HG02610 (cell line): Measurements from ENCODE around the gene XRRA1.
"Not testable (repeated sequence)": the region's sequence is repeated elsewhere in the genome, so short reads cannot be mapped to it uniquely, and the experiment has no call there.

Source experiments
- ATAC-seq: cut with Tn5 transposase; IDR thresholded peaks from one replicate; pipeline ENCODE4 v1.9.1; 2021; ENCODE audit warnings: mild to moderate bottlenecking, moderate library complexity; ENCODE audit not compliant: unreplicated experiment

The XRRA1 gene, protein sequence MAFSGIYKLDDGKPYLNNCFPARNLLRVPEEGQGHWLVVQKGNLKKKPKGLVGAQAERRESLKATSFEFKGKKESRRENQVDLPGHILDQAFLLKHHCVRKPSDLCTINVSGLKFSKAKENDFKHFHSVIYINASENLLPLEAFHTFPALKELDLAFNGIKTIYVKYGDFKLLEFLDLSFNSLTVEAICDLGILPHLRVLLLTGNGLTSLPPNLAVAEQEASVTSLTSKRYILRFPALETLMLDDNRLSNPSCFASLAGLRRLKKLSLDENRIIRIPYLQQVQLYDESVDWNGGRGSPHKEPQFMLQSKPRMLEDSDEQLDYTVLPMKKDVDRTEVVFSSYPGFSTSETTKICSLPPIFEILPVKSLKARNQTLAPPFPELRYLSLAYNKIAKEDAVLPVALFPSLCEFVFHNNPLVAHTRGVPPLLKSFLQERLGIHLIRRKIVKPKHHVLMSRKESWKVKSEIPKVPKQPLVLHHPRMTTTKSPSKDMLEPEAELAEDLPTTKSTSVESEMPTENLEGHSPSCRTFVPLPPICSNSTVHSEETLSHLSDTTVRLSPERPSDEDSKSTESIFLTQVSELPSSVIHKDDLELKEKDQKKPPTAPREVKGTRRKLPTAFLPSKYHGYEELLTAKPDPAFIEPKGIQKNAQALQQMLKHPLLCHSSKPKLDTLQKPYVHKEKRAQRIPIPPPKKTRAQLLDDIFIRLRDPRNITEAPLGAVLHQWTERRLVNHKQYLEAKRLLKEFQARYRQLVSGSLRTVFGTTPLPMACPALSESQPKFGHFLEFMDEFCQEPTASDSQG

DNA sequence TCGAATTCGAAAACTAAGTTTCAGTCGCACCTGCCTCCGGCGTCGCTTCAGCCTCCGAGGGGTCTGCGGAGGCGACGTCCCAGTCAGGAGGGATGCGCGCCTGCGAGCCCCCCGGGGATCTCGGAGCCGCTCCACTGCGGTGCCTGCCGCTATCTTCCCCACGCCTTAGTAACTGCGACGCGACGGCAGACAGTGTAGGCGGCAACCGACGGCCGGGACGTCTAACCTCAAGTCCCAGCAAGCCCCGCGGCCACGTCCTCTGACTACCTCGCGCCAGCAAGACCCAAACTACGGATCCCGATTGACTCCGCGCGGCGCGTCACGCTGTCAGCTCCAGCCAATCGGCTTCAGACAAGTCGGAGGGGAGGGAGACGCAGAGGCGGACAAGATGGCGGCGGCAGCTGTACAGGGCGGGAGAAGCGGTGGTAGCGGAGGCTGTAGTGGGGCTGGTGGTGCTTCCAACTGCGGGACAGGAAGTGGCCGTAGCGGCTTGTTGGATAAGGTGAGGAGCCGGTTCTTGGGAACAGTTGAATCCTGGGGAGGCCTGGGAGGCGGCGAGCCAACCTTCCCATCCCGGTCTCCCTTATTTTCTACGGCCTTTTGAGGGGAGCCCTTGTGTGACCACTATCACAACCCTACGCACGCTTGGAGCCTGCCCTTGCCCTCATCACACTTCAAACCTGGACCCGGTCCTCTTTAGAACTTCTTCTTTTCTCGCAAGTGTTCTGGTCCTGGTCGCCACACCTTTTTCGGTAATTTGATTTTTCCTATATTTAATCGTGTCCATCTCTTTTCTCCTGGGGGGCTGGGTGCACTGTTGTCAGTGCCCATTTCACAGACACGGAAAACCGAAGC lies at the start of gene XRRA1, which contains the start of gene SPCS2:
Gene XRRA1, minus strand, starts transcription at position 194 of the 855 bp plus-strand sequence. CDS start 8,213 bp downstream, outside the sequence.
Gene SPCS2, plus strand, starts transcription at position 369 of the 855 bp plus-strand sequence. Its CDS starts 20 bp downstream, at position 389.
- ATAC-seq: peak; percentile 92

DNA sequence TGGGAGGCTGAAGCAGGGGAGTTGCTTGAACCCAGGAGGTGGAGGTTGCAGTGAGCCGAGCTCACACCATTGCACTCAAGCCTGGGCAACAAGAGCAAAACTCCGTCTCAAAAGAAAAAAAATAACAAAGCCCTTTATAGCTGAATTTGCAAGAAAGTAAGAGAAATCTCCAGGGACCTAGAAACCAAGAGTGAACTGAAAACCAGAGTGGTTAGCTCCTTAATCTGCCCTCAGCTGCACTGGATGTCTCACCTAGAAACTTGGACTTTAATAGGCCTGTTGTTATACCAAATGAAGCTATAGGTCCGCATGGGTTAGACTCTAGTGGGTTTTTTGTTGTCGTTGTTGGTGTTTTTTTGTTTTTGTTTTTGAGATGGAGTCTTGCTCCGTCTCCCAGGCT lies 44.0 kb upstream of the XRRA1 start:
- ATAC-seq: no peak

DNA sequence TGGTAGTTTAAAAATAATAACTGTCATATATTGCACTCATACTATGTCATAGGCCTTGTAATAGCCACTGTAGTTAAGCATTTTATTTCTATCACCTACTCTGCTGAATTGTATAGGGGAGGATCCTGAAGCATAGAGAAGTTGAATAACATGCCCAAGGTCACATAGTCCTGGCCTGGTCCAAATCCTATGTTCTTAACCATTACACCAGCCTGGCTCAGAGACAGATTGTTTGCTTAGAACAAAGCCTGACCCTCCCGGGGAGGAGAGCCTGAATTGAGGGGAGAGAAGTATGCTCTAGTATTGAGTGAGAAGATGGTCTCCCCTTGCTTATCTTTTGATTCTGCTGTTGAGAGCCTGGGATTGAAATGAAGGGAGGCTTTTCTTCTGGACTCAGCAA lies 42.0 kb upstream of the XRRA1 start:
- no peak for ATAC-seq

DNA sequence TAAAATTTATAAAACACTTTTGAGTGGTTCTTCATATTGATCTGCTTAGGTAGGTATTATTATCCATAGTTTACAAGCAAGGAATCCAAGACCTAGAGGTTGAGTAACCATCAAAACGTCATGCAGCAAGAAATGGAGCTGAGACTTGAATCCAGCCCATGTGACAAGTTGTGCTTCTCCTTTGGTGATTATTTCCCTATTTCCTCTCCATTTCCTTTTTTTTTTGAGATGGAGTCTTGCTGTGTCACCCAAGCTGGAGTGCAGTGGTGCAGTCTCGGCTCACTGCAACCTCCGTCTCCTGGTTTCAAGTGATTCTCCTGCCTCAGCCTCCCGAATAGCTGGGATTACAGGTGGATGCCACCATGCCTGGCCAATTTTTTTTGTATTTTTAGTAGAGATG lies 41.3 kb upstream of the XRRA1 start:
- not testable (repeated sequence) for ATAC-seq

DNA sequence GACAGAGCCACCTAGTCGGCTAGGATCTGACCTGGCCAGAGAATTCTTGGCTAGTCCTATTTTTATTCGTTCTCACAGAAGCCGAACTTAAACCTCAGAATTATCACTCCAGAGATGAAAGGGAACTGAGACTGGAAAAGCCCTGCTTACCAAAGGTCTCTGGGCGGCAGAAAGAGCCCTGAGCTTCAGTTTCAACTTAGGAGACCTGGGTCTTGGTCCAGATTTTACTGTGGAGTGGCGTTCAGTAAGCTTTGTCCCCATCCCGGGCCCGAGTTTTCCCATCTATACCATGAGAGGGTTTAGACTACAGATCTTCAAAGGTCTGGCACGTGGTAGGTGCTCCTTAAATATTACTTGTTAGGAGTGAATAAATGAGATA lies 40.4 kb upstream of the XRRA1 start:
- ATAC-seq: peak; percentile 8

DNA sequence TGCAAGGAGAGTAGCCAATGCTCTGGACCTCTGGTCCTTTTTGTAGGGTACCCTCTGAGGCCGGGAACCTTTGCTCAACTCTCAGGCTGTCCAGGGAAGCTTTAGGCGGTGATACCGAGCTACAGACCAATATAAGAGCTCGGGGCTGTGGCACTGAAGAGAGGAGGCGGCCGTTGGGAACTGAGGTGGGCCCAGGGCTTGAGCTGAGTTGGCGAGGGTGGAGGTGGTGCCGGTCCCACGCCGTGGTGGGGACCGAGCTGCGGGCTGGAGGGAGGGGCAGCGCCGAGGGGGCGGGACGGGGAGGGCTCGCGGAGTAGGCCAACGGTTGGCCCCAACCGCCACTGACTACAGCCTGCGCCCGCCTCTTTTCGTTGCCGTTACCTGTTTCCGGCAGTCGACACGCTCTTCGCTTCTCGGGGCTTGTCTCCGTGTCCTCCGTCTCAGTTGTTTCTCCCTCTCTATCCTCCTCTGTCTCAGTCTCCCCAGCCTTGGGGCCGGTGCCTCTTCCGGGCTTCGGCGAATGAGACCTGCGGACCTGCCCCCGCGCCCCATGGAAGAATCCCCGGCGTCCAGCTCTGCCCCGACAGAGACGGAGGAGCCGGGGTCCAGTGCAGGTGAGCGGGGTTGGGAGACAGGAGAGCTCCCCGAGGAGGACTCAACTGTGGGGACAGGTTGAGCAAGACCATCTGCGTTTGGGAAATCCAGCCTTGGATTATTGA lies 39.8 kb upstream of the XRRA1 start, which contains the start of gene NEU3:
Gene NEU3, plus strand, starts transcription at position 393 of the 719 bp plus-strand sequence. Its CDS starts 128 bp downstream, at position 521.
- ATAC-seq: peak; percentile 92

DNA sequence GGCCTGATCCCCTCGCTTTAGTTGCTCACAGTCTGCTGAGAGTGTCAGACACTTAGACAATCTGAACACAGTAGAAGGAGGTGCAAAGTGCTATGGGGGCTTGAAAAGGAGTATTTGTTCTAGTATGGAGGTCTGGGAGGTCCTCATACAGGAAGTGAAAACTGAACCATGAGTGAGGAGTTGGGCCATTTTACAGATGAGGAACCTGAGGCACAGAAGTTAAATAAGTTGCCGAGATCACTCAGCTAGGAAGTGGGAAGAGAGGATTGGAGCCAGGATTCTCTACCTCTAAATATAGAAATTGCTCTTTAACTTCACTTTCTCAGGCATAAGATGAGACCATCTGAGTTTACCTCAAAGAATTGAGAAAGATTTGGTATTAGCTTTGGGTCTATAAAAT lies 35.8 kb upstream of the XRRA1 start:
- no peak for ATAC-seq

DNA sequence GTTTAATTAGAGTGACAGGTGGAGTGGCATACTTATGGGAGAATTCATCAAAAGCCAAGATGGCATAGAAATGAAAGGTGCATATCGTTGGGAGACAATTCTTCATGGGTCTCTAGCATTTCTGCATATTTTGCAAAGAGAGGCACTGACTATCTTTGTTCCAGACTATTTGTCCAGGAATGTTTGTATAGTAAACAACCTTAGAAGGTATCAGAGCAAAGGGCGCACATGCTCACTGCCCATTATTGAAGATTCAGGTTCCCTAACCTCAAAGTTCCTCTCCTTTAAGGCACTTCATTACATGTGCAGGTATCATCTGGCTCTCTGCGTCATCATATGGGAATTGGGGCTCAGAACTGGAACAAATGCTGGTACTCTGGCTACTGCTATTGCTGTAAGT lies 35.2 kb upstream of the XRRA1 start:
- ATAC-seq: no peak

DNA sequence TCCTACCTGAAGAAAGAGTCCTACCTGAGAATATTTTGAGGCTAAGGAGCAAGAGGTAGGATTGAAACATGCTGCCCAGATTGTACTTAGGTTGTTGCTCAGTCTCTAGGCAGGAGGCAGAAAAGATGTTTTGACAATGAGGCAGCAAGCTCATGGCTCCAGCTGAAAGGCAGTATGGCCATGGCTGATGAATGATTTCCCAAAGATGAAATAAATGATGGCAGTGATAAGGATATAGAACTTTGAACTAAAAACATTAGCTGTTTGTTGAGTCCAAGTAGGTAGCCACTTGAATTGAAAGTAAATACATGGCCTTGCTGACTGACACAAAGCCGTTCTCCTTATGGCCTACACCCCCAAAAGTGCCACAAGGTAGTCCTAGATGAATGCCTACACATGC lies 33.0 kb upstream of the XRRA1 start:
- ATAC-seq: no peak

DNA sequence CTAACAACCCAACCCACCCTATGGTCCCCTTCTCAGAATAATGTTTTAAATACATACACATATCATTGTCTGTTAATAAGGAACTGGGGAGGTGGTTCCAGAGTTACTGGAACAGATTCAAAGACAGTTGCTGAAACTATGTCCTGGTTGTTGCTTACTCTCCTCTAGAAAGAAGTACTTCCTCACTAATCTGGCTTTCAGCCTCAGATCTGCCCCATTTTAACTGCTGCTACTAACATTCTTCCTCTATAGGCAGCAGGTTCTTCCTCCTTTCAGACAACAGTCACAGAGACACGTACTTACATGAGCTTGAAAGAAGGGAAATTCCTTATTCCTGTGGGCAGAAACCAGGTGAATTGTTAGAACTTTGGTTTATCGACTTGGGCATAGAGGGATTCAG lies 31.7 kb upstream of the XRRA1 start:
- ATAC-seq: no peak

DNA sequence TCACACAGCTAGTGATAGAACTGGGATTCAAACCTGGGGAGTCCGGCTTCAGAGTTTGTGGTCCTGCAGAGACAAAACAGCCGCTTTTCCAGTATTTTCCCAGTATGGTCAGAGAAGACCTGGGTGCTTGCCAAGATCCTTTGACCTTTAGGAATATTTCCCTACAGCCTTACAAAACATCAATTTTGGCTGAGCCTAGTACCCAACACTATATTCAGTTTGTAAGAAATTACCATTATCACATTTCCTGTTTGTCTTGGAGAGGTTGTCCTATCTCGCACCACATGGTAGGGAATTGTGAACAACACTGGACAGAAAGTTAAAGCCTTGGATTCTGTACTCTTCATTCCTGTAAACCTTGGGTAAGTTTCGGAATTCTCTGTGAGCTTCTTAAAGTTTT lies 29.1 kb upstream of the XRRA1 start:
- no peak for ATAC-seq

DNA sequence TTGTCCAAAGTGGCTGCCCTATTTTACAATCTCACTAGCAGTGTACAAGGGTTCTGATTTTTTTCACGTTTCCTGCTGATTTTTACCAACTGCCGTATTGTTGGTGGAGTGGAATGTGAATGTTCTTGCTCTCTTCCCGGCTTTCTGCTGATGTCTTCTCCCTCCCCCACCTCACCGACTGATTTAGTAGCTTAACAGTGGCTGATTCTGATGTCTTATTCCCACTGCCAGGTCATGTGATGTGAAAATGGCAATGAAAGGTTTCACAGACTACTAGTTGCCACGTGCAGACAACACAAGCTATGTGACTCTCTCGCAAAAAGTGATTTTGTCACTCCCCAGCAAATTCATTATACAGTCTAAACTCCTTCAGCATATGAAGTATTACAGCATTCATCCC lies 22.5 kb upstream of the XRRA1 start:
- ATAC-seq: no peak

DNA sequence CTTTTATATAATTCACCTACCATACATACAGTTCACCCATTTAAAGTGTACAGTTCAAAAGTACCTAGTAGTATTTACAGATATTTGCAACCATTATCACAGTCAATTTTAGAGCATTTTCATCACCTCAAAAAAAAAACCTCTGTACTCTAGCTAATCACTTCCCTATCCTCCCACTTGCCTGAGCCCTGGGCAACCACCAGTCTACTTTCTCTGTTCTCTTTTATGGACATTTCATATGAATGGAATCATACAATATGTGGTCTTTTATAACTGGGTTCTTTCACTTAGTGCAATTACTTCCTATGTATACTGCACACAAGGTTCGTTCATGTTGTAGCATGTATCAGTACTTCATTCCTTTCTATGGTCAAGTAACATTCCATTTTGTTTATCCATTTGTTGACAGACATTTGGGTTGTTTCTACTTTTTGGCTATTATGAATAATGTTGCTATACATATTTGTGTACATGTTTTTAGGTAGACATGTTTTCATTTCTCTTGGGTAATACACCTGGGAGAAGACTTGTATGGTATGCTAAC lies 22.0 kb upstream of the XRRA1 start:
- ATAC-seq: no peak

DNA sequence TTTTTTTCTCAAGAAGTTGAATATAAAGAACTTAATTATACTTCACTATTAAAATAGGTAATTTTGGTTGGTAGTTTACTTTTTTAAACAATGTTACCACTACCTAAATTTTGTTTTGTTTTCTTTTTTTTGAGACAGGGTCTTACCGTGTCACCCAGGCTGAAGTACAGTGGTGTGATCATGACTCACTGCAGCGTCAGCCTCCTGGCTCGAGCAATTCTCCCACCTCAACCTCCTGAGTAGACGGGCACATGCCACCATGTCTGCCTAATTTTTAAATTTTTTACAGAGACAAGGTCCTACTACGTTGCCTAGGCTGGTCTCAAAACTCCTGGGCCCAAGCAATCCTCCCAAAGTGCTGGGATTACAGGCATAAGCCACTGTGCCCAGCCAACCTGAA lies 17.8 kb upstream of the XRRA1 start:
- ATAC-seq: no peak

DNA sequence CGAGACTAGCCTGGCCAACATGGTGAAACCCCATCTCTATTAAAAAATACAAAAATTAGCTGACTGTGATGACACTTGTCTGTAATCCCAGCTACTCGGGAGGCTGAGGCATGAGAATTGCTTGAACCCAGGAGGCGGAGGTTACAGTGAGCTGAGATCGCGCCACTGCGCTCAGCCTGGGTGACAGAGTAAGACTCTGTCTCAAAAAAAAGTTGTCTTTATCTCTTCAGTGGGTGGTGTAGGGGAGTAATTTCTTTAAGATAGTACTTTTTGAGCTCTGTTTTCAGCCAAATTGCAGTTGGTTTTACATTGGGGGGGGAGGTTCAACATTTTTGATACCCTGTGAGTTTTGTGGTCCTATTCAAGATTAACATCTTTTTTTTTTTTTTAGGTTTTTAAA lies 11.2 kb upstream of the XRRA1 start:
- ATAC-seq: not testable (repeated sequence)

DNA sequence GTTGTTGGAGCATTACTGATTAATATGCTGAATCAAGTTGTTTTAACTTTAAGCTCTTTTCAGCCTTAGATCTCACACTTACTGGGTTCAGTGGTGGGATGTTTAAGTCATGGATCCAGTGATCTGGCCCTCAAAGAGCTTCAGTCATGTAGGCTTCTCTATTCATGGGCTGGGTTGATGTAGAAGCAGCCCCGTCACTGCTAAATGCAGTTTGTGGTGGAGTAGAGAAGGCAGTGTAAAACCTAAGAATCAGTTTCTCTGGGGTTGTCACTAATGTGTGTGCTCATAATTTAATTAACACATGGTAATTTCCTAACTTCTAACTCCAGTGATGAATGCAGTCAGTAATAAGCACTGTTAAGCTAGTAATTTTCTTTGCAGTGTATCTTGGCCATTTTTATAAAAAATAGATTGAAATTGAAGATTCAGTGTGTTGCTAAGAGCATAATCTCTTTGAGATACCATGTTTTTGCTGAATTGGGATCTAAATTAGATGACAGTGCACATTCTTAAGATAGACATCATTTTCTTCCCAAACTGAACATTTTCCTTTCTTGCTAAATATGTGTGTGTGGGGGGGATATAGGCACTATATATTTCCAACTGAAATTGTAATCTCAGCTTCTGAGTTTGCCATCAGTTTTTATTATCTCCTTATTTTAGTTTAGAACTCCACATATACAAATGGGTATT lies 9.2 kb upstream of the XRRA1 start:
- ATAC-seq: no peak

DNA sequence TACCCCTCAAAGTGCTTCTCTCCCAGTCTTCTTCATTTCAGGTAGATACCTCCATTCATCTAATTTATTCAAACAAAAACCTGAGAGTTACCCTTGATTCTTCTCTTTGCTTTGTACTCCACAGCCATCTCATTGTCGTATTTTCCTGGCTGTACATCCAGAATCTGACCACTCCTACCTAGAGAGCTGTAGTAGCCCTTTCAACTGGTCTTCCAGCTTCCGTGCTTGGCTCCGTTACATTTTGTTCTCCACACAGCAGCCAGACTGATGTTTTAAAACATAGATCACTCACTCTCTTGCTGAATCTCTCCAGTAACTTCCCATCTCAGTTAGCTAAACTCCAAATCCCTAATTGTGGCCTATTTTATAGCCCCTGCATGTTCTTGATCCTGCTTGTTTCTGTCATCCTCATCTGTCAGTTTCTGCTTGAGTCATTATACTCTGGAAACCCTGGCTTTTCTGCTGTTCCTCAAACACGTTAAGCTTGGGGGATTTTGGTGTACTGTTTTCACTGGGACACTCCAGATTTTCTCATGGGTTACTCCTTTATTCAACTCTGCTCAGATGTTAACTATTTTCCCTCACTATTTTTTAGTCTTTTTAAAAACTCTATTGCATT lies 7.6 kb upstream of the XRRA1 start:
- no peak for ATAC-seq

DNA sequence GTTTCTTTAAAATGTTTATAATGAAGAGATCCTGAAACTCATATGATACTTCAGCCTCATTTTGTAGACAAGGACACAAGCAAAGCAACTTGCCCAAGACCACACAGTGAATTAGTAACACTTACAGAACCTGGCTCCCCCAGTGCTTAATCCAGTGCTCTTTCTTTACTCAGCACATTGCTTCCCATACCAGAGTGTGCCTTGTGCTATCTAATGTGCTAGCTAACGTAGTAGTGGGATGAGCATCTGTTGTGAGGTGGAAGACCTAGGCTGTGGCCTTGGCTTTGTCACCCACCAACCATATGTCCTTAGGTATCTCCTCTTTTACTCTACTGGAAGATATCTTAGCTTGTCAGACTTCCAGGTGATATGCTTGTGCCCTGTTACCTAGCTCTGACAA lies 5.3 kb upstream of the XRRA1 start:
- no peak for ATAC-seq

DNA sequence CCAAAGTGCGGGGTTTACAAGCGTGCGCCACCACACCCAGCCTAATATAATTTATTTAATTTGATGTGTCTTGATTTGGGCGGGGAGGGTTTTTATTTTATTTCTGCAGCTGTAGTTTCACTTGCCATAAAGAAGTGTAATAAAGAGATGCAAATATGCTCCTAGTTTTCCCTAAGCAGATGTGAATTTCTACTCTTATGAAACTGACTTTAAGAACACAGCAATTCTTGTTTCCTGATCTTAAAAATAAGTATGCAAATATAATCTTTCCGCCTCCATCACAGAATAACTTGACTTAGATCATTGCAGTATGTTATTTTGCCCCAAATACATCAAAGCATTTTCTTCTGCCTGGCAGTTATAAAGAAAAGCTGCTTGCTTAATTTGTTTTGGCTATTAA lies 4.6 kb upstream of the XRRA1 start:
- no peak for ATAC-seq
